NT2/D1 (cell line): ENCODE data around the gene C19orf47.

Experiments used
- YY1 ChIP-seq: IDR thresholded peaks from 2 replicates; pipeline ENCODE4 v1.6.1; 2011; ENCODE audit not compliant: insufficient read length, insufficient read depth
- ZNF274 ChIP-seq: IDR thresholded peaks from 2 replicates; pipeline ENCODE4 v1.6.1; 2011; ENCODE audit warnings: mild to moderate bottlenecking, low read depth, low read length

- TF ChIP-seq ZNF274 (no peak), YY1 (no peak)
These were observed 32.2 kb upstream of the C19orf47 start for GRCh38 chr19:40380199-40381037.
